GM12878 (cell line): ENCODE measurements around the gene ZNF700. TPM values are rescaled to one million over a fixed set of nuclear protein-coding genes. Genes with fewer than 3 reads are reported as not detected.
"Not testable (repeated sequence)": the region's sequence is repeated elsewhere in the genome, so short reads cannot be mapped to it uniquely, and the experiment has no call there.

ENCODE experiments used
- ATAC-seq: fragments of 200-7000 bp; cut with Tn5 transposase; 3 replicates; pipeline ENCODE4 v1.9.1; 2020; ENCODE audit warnings: mild to moderate bottlenecking, moderate library complexity
- BruUV-seq: library from RNA; stranded (reverse); fragments of 400-500 nt; replicated peaks from 2 replicates; lab custom pipeline; 2021; lab: Mats Ljungman, UMichigan
- CTCF ChIA-PET: fragments of 300-600 bp; sonication (Branson Sonifier 250); formaldehyde crosslinking; extraction: SDS; loops from one replicate; lab custom pipeline; 2021; ENCODE audit warnings: inconsistent platforms; lab: Yijun Ruan, JAX
- POLR2A ChIA-PET: fragments of 350-600 bp; formaldehyde crosslinking; extraction: SDS; loops from one replicate; lab custom pipeline; 2021; ENCODE audit warnings: inconsistent platforms; lab: Charles Lee
- RAD21 ChIA-PET: fragments of 300-600 bp; sonication (Branson Sonifier 250); formaldehyde crosslinking; loops from one replicate; lab custom pipeline; 2023; ENCODE audit warnings: antibody characterized with exemption; ENCODE audit not compliant: unreplicated experiment; lab: Charles Lee
- SMC1A ChIA-PET: fragments of 300-600 bp; sonication (Branson Sonifier 250); formaldehyde crosslinking; loops from one replicate; lab custom pipeline; 2023; ENCODE audit not compliant: unreplicated experiment, uncharacterized antibody; lab: Charles Lee
- DNase-seq: peaks from one replicate; pipeline ENCODE4 v3.0.0-alpha.2; 2011; ENCODE audit warnings: low read depth, low spot score
- FAIRE-seq: peaks from 3 replicates; lab custom pipeline; 2011; peaks lifted over from hg19 to GRCh38; lab: Jason Lieb, UNC
- H2AFZ ChIP-seq: 2 replicates; pipeline ENCODE4 v1.6.0; 2011; ENCODE audit warnings: low read depth, low read length, control low read depth; ENCODE audit not compliant: control insufficient read depth
- H3K27ac ChIP-seq: 2 replicates; pipeline ENCODE4 v1.5.1; 2011; ENCODE audit warnings: control low read depth; ENCODE audit not compliant: control insufficient read depth, insufficient read depth
- H3K27me3 ChIP-seq, 2 experiments: replicated peaks in 1 of 2; 2 replicates each; pipeline versions ENCODE4 v1.6.0 to v1.6.1; 2011; ENCODE audit warnings: low read length in 1 of 2; ENCODE audit not compliant: control insufficient read depth in 2 of 2, insufficient read depth in 2 of 2
- H3K36me3 ChIP-seq, 2 experiments: 2 replicates each; pipeline ENCODE4 v1.5.1; 2011; ENCODE audit warnings: low read length in 1 of 2; ENCODE audit not compliant: control insufficient read depth in 2 of 2, insufficient read depth in 2 of 2
- H3K4me1 ChIP-seq: 2 replicates; pipeline ENCODE4 v1.6.1; 2011; ENCODE audit warnings: mild to moderate bottlenecking, low read length, moderate library complexity, mixed read lengths; ENCODE audit not compliant: control insufficient read depth, insufficient read depth
- H3K4me2 ChIP-seq: 2 replicates; pipeline ENCODE4 v1.6.0; 2011; ENCODE audit warnings: control low read depth; ENCODE audit not compliant: control insufficient read depth, insufficient read depth
- H3K4me3 ChIP-seq: fragments of 200-600 bp; sonication (generic); 2 replicates; pipeline ENCODE4 v1.5.1; 2016
- H3K79me2 ChIP-seq: 2 replicates; pipeline ENCODE4 v1.6.0; 2011; ENCODE audit warnings: low read length; ENCODE audit not compliant: control insufficient read depth, insufficient read depth
- H3K9ac ChIP-seq: 2 replicates; pipeline ENCODE4 v1.8.0; 2011; ENCODE audit warnings: low read length, control low read depth, mixed read lengths; ENCODE audit not compliant: control insufficient read depth, insufficient read depth
- H3K9me3 ChIP-seq: replicated peaks from 3 replicates; pipeline ENCODE4 v1.5.1; 2011; ENCODE audit warnings: mild to moderate bottlenecking, low read length; ENCODE audit not compliant: control insufficient read depth, insufficient read depth
- H4K20me1 ChIP-seq: 2 replicates; pipeline ENCODE4 v1.6.0; 2011; ENCODE audit not compliant: control insufficient read depth, insufficient read depth
- BMI1 ChIP-seq: fragments of 450-650 bp; IDR thresholded peaks from 2 replicates; pipeline ENCODE4 v1.6.1; 2016; ENCODE audit warnings: mild to moderate bottlenecking, moderate library complexity, borderline replicate concordance
- CBX5 ChIP-seq: sonication (generic); IDR thresholded peaks from 2 replicates; pipeline ENCODE4 v1.6.1; 2016; ENCODE audit warnings: low read depth, moderate library complexity, mild to moderate bottlenecking, inconsistent platforms
- CREB1 ChIP-seq: IDR thresholded peaks from 2 replicates; pipeline ENCODE4 v1.6.1; 2012; ENCODE audit warnings: low read depth, mild to moderate bottlenecking, inconsistent platforms
- KLF5 ChIP-seq: fragments of 450-650 bp; IDR thresholded peaks from 2 replicates; pipeline ENCODE4 v1.6.1; 2014; ENCODE audit warnings: mild to moderate bottlenecking; ENCODE audit not compliant: partially characterized antibody
- LARP7 ChIP-seq: fragments of 450-650 bp; IDR thresholded peaks from 2 replicates; pipeline ENCODE4 v1.6.1; 2017; ENCODE audit warnings: mild to moderate bottlenecking
- RUNX3 ChIP-seq: IDR thresholded peaks from 2 replicates; pipeline ENCODE4 v1.6.1; 2012; ENCODE audit warnings: low read length, inconsistent platforms
- WGBS: methylation state at CpG from one replicate; pipeline ENCODE4 v1.1.6; 2016; ENCODE audit warnings: low lambda C conversion rate; ENCODE audit not compliant: insufficient replicate concordance, insufficient coverage; ENCODE audit errors: missing lambda C conversion rate; 5-methylcytosine and 5-hydroxymethylcytosine counted together
- in situ Hi-C: fragments of 300-500 bp; cut with MboI; formaldehyde crosslinking; loops from 9 replicates; pipeline ENCODE4 v1.14.3; 2018; ENCODE audit warnings: mixed read lengths
- intact Hi-C: fragments of 100-400 bp; cut with micrococcal nuclease; formaldehyde crosslinking; loops from one replicate; pipeline ENCODE4 v1.14.2; 2022; ENCODE audit not compliant: unreplicated experiment
- polyA plus RNA-seq, 11 experiments: library from polyadenylated mRNA; depleted of rRNA in 4 of 11; unstranded in 6 of 11; stranded (reverse) in 5 of 11; fragments of >200 nt; fragmentation: Nextera tagmentation in 4 of 11; fragmentation: Illumina TruSeq in 1 of 11; extraction: Ambion mirVana in 4 of 11; extraction: Trizol in 1 of 11; gene quantifications; 1 replicate in 1 of 11; 2 replicates in 10 of 11; pipeline versions ENCODE4 v1.2.1 to v1.2.3, GENCODE V29; 2011 to 2016; ENCODE audit warnings: inconsistent platforms in 2 of 11, missing spikeins in 2 of 11, low read depth in 1 of 11
- total RNA-seq, 4 experiments: library from RNA; depleted of rRNA in 3 of 4; stranded (reverse); fragments of >200 nt in 3 of 4; fragmentation: Illumina TruSeq in 1 of 4; extraction: Trizol in 1 of 4; gene quantifications; 2 replicates each; pipeline versions ENCODE4 v1.2.1 to v1.2.3, GENCODE V29; 2013 to 2021

Gene ZNF700
- total and polyA plus RNA-seq, 10 of the 15 experiments (the other 5 are each of a cell fraction or from before 2014, with no cell fraction given): 6.7 to 16.0 (median 11.1) TPM

DNA sequence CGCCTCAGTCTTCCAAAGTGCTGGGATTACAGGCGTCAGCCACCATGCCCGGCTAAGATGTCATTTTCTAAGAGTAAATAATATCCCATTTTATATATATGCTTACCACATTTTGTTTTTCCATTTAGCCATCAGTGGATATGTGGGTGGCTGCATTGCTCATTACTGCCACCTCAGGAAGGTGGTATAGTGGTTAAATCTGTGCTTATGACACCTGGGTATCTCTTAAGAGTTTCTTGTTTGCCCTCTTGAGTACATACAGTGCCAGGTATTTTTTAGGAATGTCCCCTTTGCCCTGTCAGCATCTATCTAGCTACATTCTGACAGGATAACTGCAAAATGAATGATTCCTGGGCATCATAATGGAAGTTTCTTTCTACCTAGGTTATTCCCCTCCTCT, 22.7 kb upstream of the ZNF700 start (continued):
- TF ChIP-seq BMI1 (no peak), LARP7 (no peak)

DNA sequence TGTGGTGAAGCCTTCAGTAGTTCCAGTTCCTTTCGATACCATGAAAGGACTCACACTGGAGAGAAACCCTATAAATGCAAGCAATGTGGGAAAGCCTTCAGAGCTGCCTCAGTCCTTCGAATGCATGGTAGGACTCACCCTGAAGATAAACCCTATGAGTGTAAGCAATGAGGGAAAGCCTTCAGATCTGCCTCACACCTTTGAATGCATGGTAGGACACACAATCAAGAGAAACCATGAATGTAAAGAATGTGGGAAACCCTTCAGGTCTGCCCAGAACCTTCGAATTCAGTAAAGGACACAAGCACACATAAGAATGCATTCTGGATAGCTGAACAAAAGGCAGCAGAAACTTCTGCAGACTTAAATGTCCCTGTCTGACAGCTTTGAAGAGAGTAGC, 19.0 kb upstream of the ZNF700 start:
- 33% methylated on average over 3 of the region's 3 CpGs for whole genome bisulfite sequencing
- H3K4me2 ChIP-seq: no peak overlapping the region
- DNase-seq (no peak), ATAC-seq (no peak), FAIRE-seq (no peak)
- ChIA-PET POLR2A (no interaction called here), SMC1A (no interaction called here), CTCF (no interaction called here), RAD21 (no interaction called here)
- BruUV-seq: no TSS peak
- H3K36me3 ChIP-seq: no peaks in the 10 kb centered on the region
- no peaks in the 10 kb centered on the region for H4K20me1 ChIP-seq
- H3K9me3 ChIP-seq: peaks cover 15% of the 10 kb centered on the region; the same call in 2 of the 3 replicates
- H3K27me3 ChIP-seq: no peaks in the 10 kb centered on the region
- no peak overlapping the region for H3K4me3 ChIP-seq
- no peaks in the 10 kb centered on the region for H3K79me2 ChIP-seq
- intact Hi-C loops (no loop called here), in situ Hi-C loops (no loop called here)
- TF ChIP-seq CBX5 (0 out of 2 replicates have a peak, but pooled peaks have one; percentile 38), CREB1 (no peak), RUNX3 (no peak), KLF5 (peak; percentile 41)
- no peak overlapping the region for H3K27ac ChIP-seq
- H2AFZ ChIP-seq: no peak overlapping the region
- no peak overlapping the region for H3K9ac ChIP-seq
- H3K4me1 ChIP-seq: no peaks in the 10 kb centered on the region

GRCh38 chr19:11911937-11912336, 13.0 kb upstream of the ZNF700 start:
- H2AFZ ChIP-seq, BruUV-seq, SMC1A ChIA-PET, H3K9me3 ChIP-seq, DNase-seq, ATAC-seq, H3K27me3 ChIP-seq, in situ Hi-C loops, H3K4me1 ChIP-seq, H3K27ac ChIP-seq, FAIRE-seq, intact Hi-C loops, POLR2A ChIA-PET, H4K20me1 ChIP-seq, H3K4me3 ChIP-seq, H3K4me2 ChIP-seq, H3K79me2 ChIP-seq, H3K36me3 ChIP-seq, CTCF ChIA-PET, H3K9ac ChIP-seq, RAD21 ChIA-PET: not testable (repeated sequence)
- WGBS: 0% methylated on average over 1 of the region's 1 CpG

DNA sequence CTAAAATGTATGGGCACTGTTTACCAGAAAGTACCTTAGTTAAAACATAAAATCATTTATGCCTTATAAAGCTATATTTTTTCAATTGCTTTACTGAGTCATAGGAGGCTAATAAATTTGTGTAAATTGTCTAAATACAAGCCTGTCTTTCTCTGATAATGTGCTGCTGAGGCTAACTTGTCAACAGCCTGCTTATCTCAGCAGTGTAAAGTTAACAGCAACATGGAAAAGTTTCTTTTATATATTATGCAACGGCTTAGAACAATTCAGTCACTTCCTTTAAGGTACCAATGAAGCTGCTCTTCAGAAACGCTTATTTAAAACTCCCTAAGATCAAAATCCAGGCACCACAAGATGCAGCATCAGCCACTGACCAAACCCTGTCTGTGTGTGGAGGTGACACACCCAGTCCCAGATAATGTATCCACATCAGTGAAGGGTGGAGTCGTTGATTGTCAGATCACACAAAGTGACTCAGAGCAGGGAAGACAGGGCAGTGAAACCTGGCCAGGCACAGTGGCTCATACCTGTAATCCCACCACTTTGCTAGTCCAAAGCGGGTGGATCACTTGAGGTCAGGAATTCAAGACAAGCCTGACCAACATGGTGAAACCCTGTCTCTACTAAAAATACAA, 10.4 kb upstream of the ZNF700 start:
- CTCF ChIA-PET: interaction anchor here (2.0 kb wide), 1 partner anchor 9 kb away, joined by 7 read pairs; no protein-coding TSS in a partner anchor
- H4K20me1 ChIP-seq, H3K4me2 ChIP-seq, H3K9me3 ChIP-seq, H3K27me3 ChIP-seq, BruUV-seq, H2AFZ ChIP-seq, ATAC-seq, SMC1A ChIA-PET, H3K79me2 ChIP-seq, RAD21 ChIA-PET, H3K4me3 ChIP-seq, intact Hi-C loops, H3K4me1 ChIP-seq, FAIRE-seq, H3K36me3 ChIP-seq, DNase-seq, H3K27ac ChIP-seq, H3K9ac ChIP-seq, in situ Hi-C loops: not testable (repeated sequence)
- POLR2A ChIA-PET: interaction anchor here (0.7 kb wide), 1 partner anchor 645 kb away, joined by 4 read pairs; no protein-coding TSS in a partner anchor
- WGBS: 66% methylated on average over 4 of the region's 4 CpGs
